Measurements from ENCODE around the gene MSI2.

DNA sequence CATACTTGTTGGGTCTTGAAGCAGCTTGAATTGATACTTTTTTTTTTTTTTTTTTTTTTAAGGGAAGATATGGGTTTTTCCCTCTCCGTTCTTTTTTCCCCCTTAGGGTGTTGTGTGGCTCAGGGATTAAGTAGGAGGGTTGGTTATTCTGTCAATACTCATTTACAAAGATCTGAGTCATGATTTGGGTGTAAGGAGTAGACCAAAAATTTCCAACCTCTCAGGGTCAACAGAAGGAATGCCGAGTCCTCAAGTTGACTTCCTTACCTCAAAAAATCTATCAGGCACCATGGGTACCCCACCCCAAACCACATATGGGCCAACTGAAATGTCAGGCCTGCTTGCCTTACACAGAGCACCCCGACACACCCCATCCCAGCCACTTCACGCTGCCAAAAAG is 258.3 kb downstream of the MSI2 start:
- TF ChIP-seq SUZ12 (IDR thresholded peaks at IDR 0.05; ENCODE audit: extremely low read depth, insufficient read depth, insufficient read length) = no peak
- TF ChIP-seq ZNF274 (IDR thresholded peaks at IDR 0.05; ENCODE audit: low read depth, low read length) = no peak
